Heart right ventricle (tissue), 16 donors: ENCODE measurements around the gene PPFIBP1. TPM values are rescaled to one million over a fixed set of nuclear protein-coding genes. Genes with fewer than 3 reads are reported as not detected.

ENCODE experiments used
- ATAC-seq, 8 donors: fragments of 200-7000 bp; cut with Tn5 transposase; one replicate each; pipeline ENCODE4 v1.9.1; 2020; ENCODE audit warnings: mild to moderate bottlenecking in 8 of 8, moderate library complexity in 8 of 8, moderate number of reproducible peaks in 1 of 8
- DNase-seq, 2 donors: peaks; one replicate each; pipeline ENCODE4 v3.0.0-alpha.2; 2020
- H3K27ac ChIP-seq, 10 donors: fragments of 200-600 bp; sonication (generic) in 2 of 10; one replicate each; pipeline versions ENCODE4 v1.5.0 to v1.8.0; 2020 to 2022; ENCODE audit warnings: mild to moderate bottlenecking in 3 of 10
- H3K27me3 ChIP-seq, 7 donors: fragments of 200-600 bp; one replicate each; pipeline ENCODE4 v1.8.0; 2021 to 2022; ENCODE audit warnings: mild to moderate bottlenecking in 2 of 7
- H3K36me3 ChIP-seq, 9 donors: fragments of 200-600 bp; sonication (generic) in 1 of 9; one replicate each; pipeline versions ENCODE4 v1.5.0 to v1.8.0; 2020 to 2022; ENCODE audit warnings: mild to moderate bottlenecking in 2 of 9
- H3K4me1 ChIP-seq, 9 donors: fragments of 200-600 bp; sonication (generic) in 1 of 9; one replicate each; pipeline versions ENCODE4 v1.5.0 to v1.8.0; 2020 to 2022; ENCODE audit warnings: mild to moderate bottlenecking in 4 of 9
- H3K4me3 ChIP-seq, 10 donors: fragments of 200-600 bp; sonication (generic) in 2 of 10; one replicate each; pipeline versions ENCODE4 v1.5.0 to v1.8.0; 2020 to 2022; ENCODE audit warnings: mild to moderate bottlenecking in 7 of 10, moderate library complexity in 2 of 10
- H3K9me3 ChIP-seq, 11 donors: fragments of 200-600 bp in 10 of 11; sonication (generic) in 2 of 11; one replicate each; pipeline versions ENCODE4 v1.5.0 to v1.8.0; 2013 to 2022; ENCODE audit warnings: mild to moderate bottlenecking in 2 of 11, control low read depth in 1 of 11, moderate library complexity in 1 of 11
- WGBS, 2 donors: extraction: QIAGEN DNeasy Blood & Tissue Kit; methylation state at CpG; one replicate each; pipeline ENCODE4 v1.1.7; 2013; ENCODE audit warnings: inconsistent platforms in 1 of 2; 5-methylcytosine and 5-hydroxymethylcytosine counted together
- intact Hi-C, 10 donors: fragments of 100-400 bp; cut with DNase I; formaldehyde crosslinking; loops; one replicate each; pipeline versions ENCODE4 v1.11.1 to v1.14.2; 2022
- polyA plus RNA-seq, 2 donors: library from polyadenylated mRNA; stranded (reverse); fragments of 200-250 nt; gene quantifications; one replicate each; pipeline ENCODE4 v1.2.3, GENCODE V29; 2013
- total RNA-seq, 10 donors: library from RNA; stranded (reverse); fragmentation: NEBNext Ultra II Directional in 3 of 10; extraction: Animal tissue kit (Norgen Biotek cat#: 25700) in 3 of 10; gene quantifications; one replicate each; pipeline versions ENCODE4 v1.2.1 to v1.2.4, GENCODE V29; 2021 to 2023
- TF ChIP-seq, protein P1 (sequence below), 9 donors: fragments of 200-600 bp; sonication (generic) in 2 of 9; IDR thresholded peaks; one replicate each; pipeline versions ENCODE4 v1.5.0 to v1.8.0; 2021 to 2022; ENCODE audit warnings: antibody characterized with exemption in 9 of 9, mild to moderate bottlenecking in 5 of 9, moderate library complexity in 1 of 9
- donor health status: Arrhythmogenic right ventricular cardiomyopathy.
- donor health status: ischemic (EF 13 %, LVEDD 7.1; RV severe dilation, severe dysfunction).
- donor health status: healthy with polysubstance abuse.
- donor health status: DM: no; HTN: yes; CAD: no.
- donor health status: DM: no; HTN: no; CAD: no.
- donor health status: ischemic (EF 25% LVEDD 6.9; RV normal size, moderate dysfunction).
- donor health status: ischemic (EF 25% LVEDD 5.7; RV mildly dilated, moderate dysfunction).
- donor health status: healthy.
- donor health status: DM: yes; HTN: yes; CAD: no.
- donor health status: Ischemic cardiomyopathy.
- donor health status: ischemic (EF 35%, LVEDD 5.7; RV mildly dilated, moderate dysfunction).
- donor health status: nonischemic (EF 11% LVEDD 7.7; RV severe dilation, severe dysfunction).
- donor health status: DM: yes; HTN: yes; CAD: no.
- donor health status: PGD.
- donor health status: ischemic (EF 29% LVEDD 5.4; RV normal size, mild dysfunction).
- donor health status: nonischemic (EF 23%, LVEDD 6.1; RV moderate dilation, normal function).

The PPFIBP1 gene
- total and polyA plus RNA-seq, 12 donors = 22.9 to 450 (median 314) TPM

DNA sequence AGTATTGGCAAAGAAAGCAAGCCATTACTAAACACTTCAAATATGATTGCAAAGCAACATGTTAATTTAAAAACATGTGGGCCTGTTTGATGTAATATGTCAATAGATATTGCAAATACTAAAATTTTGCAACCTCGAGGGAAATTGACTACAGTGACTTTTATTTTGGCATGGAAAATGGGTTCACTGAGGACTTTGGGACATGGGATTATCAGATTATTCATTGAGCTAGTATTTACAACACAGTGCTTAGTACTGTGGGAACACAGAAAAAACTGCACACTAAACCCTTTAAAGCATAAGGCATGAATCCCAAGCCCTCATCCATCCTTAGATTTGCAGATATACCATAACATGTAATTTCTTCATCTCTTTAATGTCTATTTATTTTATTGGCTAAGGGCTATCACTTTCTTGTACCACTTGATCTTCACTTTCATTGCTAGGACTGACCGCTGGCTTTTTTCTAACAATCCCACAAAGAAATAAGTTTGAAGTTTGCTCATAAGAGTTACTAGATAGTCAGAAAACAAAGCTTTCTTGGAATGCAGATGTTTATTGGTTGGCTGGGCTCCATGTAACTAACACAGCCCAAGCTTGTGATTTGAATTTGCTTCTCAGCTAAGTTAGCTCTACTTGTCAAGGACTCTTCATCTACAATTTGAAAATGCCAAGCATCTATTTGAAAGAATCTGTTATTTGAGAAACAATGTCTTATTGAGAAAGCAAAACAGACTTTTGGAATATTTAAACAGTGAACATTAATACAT is 48.7 kb downstream of the PPFIBP1 start:
- WGBS, 2 donors = 82 to 86% methylated on average over 2 of the region's 2 CpGs
- Histone ChIP-seq H3K27ac (peak overlapping the region in 4 of 10 donors; percentile 23 to 70 (median 49)), H3K9me3 (no peaks in the 10 kb centered on the region), H3K4me3 (no peak overlapping the region), H3K27me3 (no peaks in the 10 kb centered on the region), H3K36me3 (no peaks in the 10 kb centered on the region), H3K4me1 (peaks cover 3 to 90% (median 70%) of the 10 kb centered on the region in 9 donors)
- ATAC-seq (no peak), DNase-seq (no peak)
- TF ChIP-seq, protein P1, sequence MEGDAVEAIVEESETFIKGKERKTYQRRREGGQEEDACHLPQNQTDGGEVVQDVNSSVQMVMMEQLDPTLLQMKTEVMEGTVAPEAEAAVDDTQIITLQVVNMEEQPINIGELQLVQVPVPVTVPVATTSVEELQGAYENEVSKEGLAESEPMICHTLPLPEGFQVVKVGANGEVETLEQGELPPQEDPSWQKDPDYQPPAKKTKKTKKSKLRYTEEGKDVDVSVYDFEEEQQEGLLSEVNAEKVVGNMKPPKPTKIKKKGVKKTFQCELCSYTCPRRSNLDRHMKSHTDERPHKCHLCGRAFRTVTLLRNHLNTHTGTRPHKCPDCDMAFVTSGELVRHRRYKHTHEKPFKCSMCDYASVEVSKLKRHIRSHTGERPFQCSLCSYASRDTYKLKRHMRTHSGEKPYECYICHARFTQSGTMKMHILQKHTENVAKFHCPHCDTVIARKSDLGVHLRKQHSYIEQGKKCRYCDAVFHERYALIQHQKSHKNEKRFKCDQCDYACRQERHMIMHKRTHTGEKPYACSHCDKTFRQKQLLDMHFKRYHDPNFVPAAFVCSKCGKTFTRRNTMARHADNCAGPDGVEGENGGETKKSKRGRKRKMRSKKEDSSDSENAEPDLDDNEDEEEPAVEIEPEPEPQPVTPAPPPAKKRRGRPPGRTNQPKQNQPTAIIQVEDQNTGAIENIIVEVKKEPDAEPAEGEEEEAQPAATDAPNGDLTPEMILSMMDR (IDR thresholded peaks at IDR 0.05) = no peak
- intact Hi-C loops = loop anchor here in 1 of 10 donors (5.0 kb wide), 1 partner anchor 50 kb away; the partner anchor contains the start of gene PPFIBP1

DNA sequence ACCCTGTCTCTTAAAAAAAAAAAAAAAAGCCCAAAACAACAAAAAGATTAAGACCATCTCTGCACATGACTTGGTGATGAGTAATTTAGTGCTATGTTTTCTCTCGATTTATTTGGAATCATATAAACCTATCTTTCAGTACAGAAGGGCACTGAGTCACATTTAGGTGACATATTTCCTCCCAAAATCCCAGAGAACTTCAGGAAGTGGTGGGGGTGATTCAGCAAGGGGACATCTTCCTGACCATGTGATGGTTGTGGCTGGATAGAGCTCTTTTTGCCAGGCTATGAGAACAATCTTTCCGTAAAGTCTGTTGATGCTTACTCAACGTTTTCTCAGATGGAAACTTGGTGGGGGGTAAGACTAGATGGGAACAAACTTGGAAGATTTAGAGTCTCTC is 50.0 kb downstream of the PPFIBP1 start:
- intact Hi-C loops = loop anchor here in 1 of 10 donors (5.0 kb wide), 1 partner anchor 52 kb away; the partner anchor contains the start of gene PPFIBP1
- no peaks in the 10 kb centered on the region for H3K27me3 ChIP-seq
- TF ChIP-seq, protein P1 (IDR thresholded peaks at IDR 0.05) = no peak
- ATAC-seq (peak in 5 of 8 donors; percentile 13 to 72 (median 22)), DNase-seq (no peak)
- H3K4me1 ChIP-seq = peaks cover 6 to 90% (median 80%) of the 10 kb centered on the region in 9 donors
- no peaks in the 10 kb centered on the region for H3K9me3 ChIP-seq
- H3K27ac ChIP-seq = peak overlapping the region in 8 of 10 donors; percentile 6 to 72 (median 37)
- peaks cover 0 to 12% (median 0%) of the 10 kb centered on the region in 9 donors for H3K36me3 ChIP-seq
- 51 to 55% methylated on average over 3 of the region's 3 CpGs for WGBS, 2 donors
- H3K4me3 ChIP-seq = no peak overlapping the region

DNA sequence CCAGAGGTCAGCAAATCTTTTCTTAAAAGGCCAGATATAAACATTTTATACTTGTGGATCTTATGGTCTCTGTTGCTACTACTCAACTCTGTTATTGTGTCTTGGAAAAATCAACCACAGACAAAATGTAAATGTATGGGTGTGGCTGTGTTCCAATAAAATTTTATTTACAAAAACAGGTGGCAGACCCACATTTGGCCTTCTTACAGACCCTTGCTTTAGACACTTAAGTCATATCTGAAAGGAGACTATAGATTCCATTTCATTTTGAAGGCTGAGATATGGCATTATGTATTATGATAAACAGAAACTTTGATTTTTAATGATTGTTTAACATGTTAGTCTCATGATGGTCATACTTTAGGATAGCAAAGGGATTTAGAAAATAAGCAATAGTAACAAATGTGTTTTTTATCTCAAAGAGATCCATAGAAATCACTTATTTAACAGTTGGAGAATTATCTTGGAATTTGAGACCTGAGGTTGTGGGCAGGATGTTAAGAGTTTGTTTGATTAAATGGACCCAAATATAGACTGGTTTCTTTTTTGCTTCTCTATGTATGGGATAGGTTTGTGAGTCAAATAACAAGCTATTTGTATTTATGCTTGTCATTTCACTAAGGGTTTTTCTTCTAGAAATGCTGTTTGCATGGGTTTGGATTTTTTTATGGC is 51.2 kb downstream of the PPFIBP1 start:
- TF ChIP-seq, protein P1 (IDR thresholded peaks at IDR 0.05) = no peak
- Histone ChIP-seq H3K27ac (peak overlapping the region in 5 of 10 donors; percentile 35 to 72 (median 70)), H3K9me3 (no peaks in the 10 kb centered on the region), H3K27me3 (no peaks in the 10 kb centered on the region), H3K4me1 (peaks cover 6 to 95% (median 85%) of the 10 kb centered on the region in 9 donors), H3K36me3 (peaks cover 0 to 21% (median 0%) of the 10 kb centered on the region in 9 donors), H3K4me3 (no peak overlapping the region)
- intact Hi-C loops = no loop called here
- ATAC-seq (no peak), DNase-seq (no peak)

DNA sequence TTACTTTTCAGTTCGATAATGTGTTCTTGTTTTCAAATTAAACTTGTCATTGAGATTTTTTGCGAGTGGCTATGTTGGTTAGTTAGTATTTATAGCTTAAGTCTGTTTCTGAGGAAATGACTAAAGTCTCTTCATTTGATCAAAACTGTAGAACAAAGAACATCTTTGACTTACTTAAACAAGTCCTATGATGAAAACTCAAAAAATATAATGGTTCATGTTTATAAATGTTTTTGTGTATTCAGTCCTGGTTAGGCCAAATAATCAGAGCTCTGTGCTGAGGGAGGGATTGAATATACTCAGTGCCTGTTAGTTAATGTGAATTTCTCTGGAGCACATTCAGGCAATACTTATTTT is 51.7 kb downstream of the PPFIBP1 start:
- intact Hi-C loops = no loop called here
- 30 to 37% methylated on average over 2 of the region's 2 CpGs for WGBS, 2 donors
- Histone ChIP-seq H3K27ac (peak overlapping the region in 5 of 10 donors; percentile 31 to 72 (median 46)), H3K36me3 (peaks cover 0 to 21% (median 0%) of the 10 kb centered on the region in 9 donors), H3K9me3 (no peaks in the 10 kb centered on the region), H3K4me3 (no peak overlapping the region), H3K4me1 (peaks cover 6 to 99% (median 85%) of the 10 kb centered on the region in 9 donors), H3K27me3 (no peaks in the 10 kb centered on the region)
- no peak for DNase-seq
- ATAC-seq = no peak
- TF ChIP-seq, protein P1 (IDR thresholded peaks at IDR 0.05) = no peak
